GM18498 (cell line): ENCODE measurements around the gene EVA1C.
"Not testable (repeated sequence)": the region's sequence is repeated elsewhere in the genome, so short reads cannot be mapped to it uniquely, and the experiment has no call there.

ENCODE experiments used
- ATAC-seq: cut with Tn5 transposase; IDR thresholded peaks from one replicate; pipeline ENCODE4 v1.9.1; 2021; ENCODE audit warnings: mild to moderate bottlenecking, moderate library complexity; ENCODE audit not compliant: unreplicated experiment

Gene EVA1C

DNA sequence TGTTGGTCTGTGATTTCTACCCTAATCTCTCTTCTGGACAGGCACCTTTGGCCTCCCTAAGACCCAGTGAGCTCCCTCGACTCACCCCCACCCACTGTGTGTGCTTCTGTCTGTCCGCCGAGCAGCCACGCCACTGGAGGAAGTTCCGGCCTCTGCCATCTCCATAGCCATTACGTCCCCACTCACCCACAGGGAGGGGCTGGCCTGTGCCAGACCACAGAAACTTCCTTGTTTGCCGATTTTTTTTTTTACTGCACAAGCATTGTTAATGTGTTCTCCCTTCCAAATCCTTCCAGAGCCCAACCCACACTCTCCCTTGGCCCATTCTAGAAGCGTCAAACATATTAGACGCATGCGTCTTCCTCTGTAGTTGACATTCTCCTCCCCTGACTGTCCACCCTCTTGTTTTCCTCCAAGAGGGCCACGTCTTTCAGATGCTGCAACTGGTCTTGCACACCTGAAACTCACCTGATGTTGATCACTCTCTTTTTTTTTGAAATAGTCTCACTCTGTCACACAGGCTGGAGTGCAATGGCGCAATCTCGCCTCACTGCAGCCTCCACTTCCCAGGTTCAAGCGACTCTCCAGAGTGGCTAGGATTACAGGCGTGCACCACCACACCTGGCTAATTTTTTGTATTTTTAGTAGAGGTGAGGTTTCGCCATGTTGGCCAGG lies 72.3 kb downstream of the EVA1C start:
- no peak for ATAC-seq

DNA sequence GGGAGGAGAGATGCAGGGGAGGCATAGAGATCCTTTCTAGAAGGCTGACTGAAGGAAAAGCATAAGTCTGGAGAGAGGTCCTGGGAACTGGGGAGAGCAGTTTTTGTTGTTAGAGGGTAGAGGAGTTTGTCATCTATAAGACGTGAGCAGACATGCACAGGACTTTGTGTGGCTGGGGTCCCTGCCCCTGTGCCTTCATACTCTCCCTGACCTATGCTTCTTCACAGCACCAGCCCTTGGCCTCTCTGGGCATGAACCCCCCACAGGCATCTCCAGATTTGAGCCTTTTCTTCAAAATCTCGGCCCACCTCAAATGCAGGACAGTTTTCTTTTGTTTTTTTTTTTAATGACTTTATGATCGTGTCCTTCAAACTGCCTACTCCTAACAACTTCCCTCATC lies 79.9 kb downstream of the EVA1C start:
- ATAC-seq = no peak

DNA sequence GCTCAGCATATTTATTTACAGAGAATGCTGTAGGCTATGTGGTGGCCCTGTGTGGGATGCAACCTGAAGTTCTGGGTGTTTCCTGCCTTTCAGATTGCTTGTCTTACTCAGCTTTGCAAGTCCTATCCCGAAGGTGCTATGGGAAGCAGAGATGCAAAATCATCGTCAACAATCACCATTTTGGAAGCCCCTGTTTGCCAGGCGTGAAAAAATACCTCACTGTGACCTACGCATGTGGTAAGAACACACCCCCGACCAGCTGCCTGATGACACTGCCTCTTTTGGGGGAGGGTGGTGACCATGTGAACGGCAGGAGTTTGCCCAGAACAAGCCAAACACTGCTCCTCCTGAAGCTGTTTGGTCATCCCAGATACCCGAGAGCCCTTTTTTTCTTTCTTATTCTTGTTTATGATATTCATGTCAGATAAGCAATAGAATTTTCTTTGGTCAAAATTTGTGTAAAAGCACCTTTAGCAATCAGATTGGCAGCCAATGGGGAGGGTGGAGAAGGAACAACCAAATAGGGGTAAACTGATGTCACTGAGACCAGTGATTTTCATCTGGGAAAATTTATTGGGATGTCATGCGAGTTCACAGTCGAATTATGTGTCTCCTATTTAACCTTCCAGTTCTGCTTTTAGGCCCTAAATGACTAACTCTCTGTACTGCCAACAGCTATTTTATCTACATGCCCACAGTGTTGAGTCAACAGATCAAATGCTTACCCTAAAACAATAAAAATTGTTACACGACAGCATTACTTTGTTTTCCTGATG lies 82.6 kb downstream of the EVA1C start:
- ATAC-seq = no peak

DNA sequence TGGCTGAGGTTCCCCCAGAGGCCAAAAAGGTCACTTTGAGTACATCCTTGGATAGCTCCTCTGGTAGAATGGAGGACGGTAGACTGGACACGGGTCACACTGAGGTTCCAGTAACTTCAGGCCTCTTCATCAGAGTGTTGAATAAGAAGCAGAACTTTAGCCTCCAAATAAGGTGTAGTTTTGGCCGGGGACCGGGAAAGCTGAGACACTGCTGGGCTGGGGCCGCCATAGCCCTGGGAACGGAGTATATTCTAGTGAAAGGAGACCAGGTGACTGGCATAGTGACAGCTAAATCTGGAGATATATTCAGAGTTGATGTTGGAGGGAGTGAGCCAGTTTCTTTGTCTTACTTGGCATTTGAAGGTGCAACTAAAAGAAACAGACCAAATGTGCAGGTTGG lies 84.1 kb downstream of the EVA1C start:
- no peak for ATAC-seq

DNA sequence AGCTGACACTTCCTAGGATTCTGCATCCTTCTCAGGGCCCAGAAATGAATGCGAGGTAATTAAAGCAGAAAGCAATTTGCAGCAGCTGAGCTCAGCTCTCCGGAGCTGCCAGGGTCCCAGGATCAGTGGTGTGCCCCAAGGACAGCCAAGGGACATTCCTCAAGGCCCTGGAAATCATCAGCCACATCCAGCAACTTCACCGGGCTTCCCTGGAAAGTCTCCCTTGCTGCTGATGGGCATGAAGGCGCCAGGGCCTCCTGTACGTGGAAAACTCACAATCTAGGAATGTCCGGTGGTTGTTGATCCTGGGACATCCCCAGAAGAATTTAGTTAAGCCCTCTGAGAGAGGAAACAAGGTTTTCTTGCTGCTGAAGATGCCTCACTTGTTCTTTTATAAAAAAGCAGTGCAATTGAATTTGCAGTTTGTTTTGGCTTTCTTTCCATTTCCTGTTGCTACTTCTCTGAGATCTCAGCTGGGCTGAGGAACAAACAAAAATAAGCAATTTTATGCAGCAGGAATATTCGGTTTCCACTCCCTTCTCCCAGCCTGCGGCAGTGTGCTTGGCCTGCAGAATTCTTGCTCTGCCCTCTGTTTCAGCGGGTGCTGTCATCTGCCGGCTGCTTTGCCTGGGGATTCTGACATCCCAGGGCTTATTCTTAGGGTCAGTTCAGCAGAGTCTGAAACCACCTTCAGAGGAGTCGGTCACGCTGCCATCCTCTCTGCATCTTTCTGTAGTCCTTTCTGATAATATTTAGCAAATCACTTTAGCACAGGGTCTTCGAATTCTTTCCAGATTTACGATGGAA lies 86.9 kb downstream of the EVA1C start:
- ATAC-seq = no peak

DNA sequence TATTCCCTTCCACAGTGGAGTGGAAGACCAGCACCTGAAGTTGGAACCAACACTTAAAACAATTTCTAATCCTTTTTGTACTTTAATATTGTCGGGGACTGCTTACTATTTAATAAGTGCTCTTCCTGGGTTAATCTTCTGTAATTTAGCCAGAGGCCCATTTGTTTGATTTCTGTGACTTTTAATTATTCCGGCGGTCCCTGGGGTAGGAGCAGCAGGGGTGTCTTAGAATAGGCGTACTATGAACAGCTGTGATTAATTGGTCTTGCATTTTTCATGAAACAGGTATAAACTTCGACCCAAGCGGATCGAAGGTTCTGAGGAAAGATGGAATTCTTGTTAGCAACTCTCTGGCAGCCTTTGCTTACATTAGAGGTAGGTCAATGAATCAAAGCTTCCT lies 91.1 kb downstream of the EVA1C start:
- ATAC-seq = not testable (repeated sequence)

DNA sequence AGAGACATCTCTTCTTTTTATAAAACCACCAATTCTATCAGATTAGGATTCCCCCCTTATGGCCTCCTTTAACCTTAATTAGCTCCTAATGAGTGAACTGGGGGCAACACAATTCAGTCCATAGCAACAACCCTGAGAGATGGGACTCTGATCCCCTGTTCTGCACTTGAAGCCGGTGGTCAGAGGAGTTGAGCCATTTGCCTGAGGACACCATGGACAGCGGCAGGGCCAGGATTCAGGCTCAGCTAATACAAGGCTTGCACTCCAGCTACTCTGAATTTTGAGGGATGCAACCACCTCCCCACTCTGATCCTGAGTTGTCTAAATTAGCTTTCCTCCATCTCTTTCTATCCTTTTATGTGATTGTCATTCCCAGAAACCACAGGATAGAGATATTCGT lies 93.3 kb downstream of the EVA1C start:
- ATAC-seq = not testable (repeated sequence)

DNA sequence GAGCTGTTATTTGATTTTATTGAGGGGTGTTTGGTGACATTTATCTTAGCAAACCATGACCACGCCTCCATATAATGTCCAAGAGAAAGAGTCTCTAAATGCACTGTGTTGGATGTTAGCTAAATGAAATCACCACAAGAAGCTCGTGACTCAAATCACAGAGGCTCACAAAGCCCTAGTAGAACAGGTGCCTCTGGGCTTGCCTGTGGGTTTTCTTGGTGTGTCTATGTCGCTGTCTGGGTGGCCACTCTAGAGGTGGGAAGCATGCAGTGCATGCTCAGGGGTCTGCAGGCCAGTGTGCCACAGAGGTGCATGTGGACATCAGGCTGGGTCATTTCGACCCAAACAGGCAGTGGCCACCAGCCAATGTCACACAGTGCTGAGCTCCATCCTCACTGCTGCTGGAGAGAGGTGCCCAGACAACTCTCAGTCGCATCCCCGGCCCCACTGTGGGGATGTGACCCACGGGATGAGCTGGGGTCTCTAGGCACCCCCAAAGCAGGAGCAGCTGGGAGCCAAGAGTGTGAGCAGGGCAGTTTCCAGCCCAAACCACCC lies 94.0 kb downstream of the EVA1C start:
- ATAC-seq = not testable (repeated sequence)

DNA sequence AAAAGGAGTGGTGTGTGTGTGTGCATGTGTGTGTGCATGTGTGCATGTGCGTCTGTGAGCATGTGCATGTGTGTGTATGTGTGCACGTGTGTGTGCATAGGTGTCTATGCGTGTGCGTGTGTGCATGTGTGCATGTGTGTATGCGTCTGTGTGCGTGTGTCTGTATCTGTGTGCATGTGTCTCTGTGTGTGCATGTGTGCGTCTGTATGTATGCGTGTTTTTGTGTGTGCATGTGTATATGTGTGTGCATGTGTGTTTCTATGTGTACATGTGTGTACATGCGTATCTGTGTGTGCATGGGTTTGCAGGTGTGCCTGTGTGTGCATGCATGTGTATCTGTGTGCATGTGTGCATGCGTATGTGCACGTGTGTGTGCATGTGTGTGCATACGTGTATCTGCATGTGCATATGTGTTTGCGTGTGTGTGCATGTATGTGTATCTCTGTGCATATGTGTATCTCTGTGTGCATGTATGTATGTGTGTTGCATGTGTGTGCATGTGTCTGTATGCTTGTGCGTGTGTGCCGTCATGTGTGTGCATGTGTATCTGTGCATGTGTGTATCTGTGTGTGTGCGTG lies 94.9 kb downstream of the EVA1C start:
- ATAC-seq = no peak

DNA sequence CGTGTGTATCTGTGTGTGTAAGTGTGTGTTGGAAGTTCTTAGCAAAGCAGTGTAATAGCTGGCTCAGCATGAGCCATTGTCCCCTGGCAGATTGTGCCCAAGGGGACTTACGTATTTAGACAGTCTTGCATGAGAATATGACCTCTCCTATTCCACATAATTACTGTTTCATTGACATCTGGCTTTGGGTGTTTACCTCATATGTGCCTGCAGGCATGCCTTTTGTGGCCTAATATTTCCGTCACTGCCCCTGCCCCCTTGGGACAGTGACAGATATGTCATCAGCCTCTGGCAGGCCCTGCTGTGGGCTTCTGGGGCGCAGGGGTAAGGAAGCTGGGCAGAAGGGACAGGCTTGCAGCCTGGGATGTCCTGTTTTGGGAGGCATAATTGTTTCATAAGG lies 95.5 kb downstream of the EVA1C start:
- ATAC-seq = not testable (repeated sequence)

DNA sequence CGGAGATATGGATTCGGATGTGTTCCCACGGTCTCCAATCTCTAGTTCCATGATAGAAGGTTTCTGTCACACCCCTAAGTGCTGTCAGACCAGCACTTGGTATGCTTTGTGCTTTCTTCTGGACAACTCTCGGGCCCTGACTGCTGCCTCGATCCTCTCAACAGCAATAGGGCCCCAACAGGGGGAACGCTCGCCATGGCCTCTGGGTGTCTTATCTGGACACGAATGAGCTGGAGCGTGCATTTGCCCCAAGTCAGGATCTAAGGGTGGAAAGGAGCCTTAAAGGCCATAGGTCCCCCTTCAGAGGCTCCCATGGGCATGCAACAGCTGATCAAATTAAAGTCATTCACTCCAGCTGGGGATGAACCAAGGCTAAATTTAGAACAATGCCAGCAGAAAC lies 96.1 kb downstream of the EVA1C start:
- ATAC-seq = no peak

DNA sequence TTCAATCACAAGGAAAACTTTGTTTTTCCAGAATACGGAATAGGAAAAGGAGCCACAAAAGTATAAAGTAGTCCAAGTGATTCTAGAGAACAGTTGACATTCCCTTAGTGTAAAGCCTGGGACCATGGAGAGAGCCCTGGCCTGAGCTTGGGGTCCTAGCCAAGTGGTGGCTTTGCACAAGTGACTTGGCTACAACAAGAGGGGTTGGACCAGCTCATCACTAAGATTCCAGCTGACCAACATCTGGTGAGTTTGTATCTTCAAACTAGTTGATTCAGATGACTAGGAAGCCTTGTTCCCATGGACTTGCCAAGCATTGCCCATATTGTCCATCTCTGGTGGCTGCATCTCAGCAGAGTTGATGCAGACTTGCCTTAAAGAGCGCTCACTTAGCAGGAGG lies 96.5 kb downstream of the EVA1C start:
- ATAC-seq = not testable (repeated sequence)

DNA sequence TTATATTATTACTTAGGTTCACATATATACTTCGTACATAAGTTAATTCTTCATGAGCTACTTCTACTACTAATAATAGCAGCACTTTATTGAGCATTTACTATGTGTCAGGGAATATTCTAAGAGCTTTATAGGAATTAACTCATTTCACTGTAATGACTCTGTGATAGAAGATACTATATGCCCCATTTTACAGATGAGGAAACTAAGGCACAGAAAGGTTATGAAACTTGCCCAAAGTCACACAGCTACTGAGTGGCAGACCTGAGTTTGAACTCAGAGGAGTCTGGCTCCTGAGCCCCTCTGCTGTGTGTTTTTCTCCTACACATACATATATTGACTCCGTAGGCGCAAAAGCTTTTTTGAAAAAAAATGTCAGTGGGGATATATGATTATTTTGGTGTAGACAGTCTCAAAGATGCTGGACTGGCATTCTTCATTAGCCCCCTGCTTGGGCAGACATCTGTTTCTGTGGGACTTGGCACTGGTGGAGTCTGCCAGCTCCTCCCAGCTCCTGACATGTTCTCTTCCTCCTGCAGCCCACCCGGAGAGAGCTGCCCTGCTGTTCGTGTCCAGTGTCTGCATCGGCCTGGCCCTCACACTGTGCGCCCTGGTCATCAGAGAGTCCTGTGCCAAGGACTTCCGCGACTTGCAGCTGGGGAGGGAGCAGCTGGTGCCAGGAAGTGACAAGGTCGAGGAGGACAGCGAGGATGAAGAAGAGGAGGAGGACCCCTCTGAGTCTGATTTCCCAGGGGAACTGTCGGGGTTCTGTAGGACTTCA lies 102.0 kb downstream of the EVA1C start:
- ATAC-seq = no peak

DNA sequence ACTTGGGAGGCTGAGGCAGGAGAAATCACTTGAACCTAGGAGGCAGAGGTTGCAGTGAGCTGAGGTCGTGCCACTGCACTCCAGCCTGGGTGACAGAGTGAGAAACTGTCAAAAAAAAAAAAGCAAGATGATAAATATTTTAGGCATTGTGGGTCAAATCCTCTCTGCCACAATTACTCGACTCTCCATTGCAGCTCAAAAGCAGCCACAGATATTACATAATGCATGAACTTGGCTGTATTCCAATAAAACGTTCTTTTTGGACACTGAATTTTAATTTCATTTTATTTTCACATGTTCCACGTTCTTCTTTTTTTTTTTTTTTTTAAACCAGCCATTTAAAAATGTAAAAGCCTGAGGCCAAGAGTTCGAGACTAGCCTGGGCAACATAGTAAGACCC lies 103.4 kb downstream of the EVA1C start:
- ATAC-seq = no peak

DNA sequence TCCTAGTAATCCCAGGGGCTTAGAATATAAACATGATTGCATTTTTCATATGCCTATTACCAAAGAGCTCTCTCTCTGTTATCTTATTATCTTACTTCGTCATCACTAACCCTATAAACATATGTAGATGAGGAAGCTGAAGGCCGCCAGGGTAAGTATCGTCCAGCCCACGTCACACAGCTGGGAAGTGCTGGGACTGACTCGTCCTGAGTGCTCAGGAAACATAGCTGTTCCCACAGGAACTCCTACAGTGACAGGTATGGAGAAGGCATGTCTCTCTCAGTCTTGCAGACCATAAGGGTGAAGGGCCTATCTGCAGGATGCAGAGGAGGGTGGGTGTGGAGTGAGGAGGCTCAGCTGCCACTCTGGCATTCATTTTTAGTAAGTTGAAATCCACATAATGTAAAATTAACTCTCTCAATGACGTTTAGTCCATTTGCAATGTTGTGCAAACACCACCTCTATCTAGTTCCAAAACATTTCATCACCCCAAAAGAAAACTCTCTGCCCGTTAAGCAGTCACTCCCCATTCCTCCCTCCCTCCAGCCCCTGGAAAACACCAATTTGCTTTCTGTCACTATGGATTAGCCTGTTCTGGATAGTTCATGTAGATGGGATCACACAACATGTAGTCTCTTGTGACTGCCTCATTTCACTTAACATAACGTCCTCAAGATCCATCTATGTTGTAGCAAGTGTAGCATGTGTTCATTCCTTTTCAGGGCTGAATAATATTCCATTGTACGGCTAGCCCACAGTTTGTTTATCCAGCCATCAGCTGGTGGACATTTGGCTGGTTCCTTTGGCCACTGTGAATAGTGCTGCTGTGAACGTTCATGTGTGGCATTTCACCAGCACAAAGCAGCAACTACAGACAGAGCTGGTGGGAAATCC lies 104.5 kb downstream of the EVA1C start:
- no peak for ATAC-seq

DNA sequence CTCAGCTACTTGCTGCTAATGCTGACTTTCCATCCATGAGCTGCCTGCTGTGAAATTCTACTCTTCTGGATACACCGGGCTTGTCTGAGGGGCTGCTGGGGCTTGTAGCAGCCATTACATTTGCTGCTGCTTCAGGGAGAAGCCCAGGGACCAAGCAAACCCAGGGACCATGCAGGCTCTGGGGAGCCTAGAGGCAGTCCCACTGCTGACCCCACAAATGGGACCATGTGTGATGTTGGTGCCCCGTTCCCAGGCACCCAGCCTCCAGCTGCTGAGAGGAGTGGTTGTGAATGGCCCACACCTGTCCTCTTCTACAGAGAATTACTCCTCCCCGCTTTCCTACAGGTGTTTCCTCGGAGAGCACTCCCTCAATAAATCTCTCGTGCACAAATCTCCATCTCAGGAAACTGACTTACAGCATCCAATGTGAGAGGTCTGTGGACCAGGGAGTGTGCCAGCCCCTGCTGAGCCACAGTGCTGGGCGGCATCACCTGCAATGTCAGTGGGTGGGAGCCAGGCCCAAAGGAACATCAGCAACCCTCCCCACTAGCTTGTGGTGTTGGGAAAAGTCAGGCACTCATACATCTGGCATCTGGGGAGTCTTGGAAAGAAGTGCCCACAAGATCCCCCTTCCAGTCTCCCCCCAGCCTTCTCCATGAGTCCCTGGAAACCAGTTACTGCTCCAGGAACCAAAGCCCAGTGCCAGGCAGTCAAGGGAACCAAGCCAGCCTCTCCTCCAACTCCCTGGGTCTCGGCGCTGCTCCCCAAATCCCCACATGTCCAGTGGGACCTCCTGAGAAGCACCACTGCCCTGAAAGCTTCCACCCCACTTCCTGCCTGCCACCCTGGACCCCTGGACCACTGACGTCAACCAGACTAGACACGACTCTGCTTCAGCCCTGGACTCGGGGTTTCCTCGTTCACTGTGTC lies 107.7 kb downstream of the EVA1C start:
- no peak for ATAC-seq

DNA sequence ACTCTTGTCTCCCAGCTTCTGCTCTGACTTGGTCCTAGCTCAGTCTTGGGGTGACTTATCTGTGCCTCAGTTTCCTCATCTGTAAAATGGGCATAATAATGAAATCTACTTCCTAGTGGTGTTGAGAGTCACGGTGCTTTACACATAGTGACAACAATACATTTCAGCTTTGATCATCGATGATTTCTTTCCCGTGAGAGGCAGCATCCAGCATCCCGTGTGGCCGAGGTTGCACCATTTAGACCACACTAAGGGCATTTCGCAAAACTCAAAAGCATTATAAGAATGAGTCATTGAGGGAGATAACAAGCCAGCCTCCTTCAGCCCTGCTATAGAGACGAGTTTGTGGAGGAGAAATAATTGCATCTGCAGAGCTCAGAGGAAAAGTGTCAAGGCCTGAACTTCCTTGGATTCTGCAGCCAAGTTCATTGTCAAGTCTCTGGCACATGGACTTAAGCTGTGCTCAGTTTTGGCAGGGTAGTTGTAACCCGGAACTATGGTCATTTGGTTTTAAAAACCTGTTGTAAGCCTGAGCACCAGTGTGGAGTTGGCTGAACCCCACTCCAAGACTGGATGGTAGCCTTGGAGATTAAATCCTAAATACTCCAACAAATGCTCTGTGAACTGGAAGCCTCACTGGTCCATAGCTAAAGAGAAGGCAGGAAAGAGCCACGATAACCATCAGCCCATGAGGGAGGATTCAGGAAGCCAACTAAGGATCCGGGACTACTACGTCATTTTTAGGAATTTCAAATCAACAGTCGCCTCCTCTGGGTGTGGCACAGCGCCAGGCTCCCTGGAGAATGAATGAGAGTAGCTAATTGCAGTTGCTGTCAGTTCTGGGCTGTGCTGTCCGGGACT lies 108.6 kb downstream of the EVA1C start:
- ATAC-seq = no peak
